ENCODE measurements around the gene TBX3. TPM values are rescaled to one million over a fixed set of nuclear protein-coding genes. Genes with fewer than 3 reads are reported as not detected.

Gene TBX3
- total and polyA plus RNA-seq, 10 of the 15 experiments (the other 5 are each of a cell fraction or from before 2014, with no cell fraction given), result 0.04 to 0.28 (median 0.08) TPM; not detected in 7

DNA sequence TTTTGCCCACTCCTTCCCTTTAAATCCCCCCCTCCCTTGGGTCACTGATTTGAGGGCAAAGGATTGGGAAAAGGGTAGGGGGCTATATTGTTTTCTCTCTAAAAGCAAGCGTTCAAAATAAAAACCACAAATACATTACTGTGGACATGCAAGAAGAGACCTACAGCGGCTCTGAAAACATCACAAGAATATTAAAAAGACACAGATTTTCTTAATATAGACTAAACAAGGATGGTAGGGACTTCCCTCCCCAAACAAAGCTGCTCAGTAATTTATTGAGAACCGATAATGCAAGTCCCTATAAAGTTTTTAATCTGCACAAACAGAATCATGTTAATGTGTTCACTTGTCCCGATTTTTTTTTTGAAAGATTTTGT, 12.9 kb downstream of the TBX3 start:
- Histone ChIP-seq H3K9me3 (replicated peaks; ENCODE audit: control insufficient read depth, insufficient read depth, low read length) (no peaks in the 10 kb centered on the region), H4K20me1 (ENCODE audit: control insufficient read depth, insufficient read depth) (no peaks in the 10 kb centered on the region), H3K27ac (ENCODE audit: control insufficient read depth, insufficient read depth) (no peak overlapping the region), H3K36me3 (ENCODE audit: control insufficient read depth in 2 of 2, insufficient read depth in 2 of 2, low read length in 1 of 2) (no peaks in the 10 kb centered on the region), H3K4me3 (no peak overlapping the region), H3K4me1 (ENCODE audit: control insufficient read depth, insufficient read depth, low read length) (no peaks in the 10 kb centered on the region), H2AFZ (ENCODE audit: control insufficient read depth, low read depth, low read length) (no peak overlapping the region), H3K9ac (ENCODE audit: control insufficient read depth, insufficient read depth, low read length) (no peak overlapping the region), H3K4me2 (ENCODE audit: control insufficient read depth, insufficient read depth) (no peak overlapping the region), H3K79me2 (ENCODE audit: control insufficient read depth, insufficient read depth, low read length) (no peaks in the 10 kb centered on the region), H3K27me3 (replicated peaks in 1 of 2; ENCODE audit: control insufficient read depth in 2 of 2, insufficient read depth in 2 of 2, low read length in 1 of 2) (peaks cover 4% of the 10 kb centered on the region in 2 experiments)
- 8% methylated on average over 4 of the region's 4 CpGs for WGBS (ENCODE audit: insufficient coverage, insufficient replicate concordance, low lambda C conversion rate, missing lambda C conversion rate)
- DNase-seq (ENCODE audit: low read depth, low spot score), result no peak
- RAD21 ChIA-PET (ENCODE audit: unreplicated experiment), result no interaction called here
- SMC1A ChIA-PET (ENCODE audit: uncharacterized antibody, unreplicated experiment), result no interaction called here
- BruUV-seq (replicated peaks), result no TSS peak
- POLR2A ChIA-PET, result no interaction called here
- intact Hi-C loops (cut with micrococcal nuclease; ENCODE audit: unreplicated experiment), result no loop called here
- FAIRE-seq, result no peak
- CTCF ChIA-PET, result interaction anchor here (1.4 kb wide), 1 partner anchor 690 kb away, joined by 4 read pairs; no protein-coding TSS in a partner anchor
- ATAC-seq, result no peak
- in situ Hi-C loops (cut with MboI), result no loop called here
- TF ChIP-seq, protein P1, sequence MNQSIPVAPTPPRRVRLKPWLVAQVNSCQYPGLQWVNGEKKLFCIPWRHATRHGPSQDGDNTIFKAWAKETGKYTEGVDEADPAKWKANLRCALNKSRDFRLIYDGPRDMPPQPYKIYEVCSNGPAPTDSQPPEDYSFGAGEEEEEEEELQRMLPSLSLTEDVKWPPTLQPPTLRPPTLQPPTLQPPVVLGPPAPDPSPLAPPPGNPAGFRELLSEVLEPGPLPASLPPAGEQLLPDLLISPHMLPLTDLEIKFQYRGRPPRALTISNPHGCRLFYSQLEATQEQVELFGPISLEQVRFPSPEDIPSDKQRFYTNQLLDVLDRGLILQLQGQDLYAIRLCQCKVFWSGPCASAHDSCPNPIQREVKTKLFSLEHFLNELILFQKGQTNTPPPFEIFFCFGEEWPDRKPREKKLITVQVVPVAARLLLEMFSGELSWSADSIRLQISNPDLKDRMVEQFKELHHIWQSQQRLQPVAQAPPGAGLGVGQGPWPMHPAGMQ (IDR thresholded peaks at IDR 0.05; ENCODE audit: borderline replicate concordance), result no peak
- TF ChIP-seq ZNF274 (IDR thresholded peaks at IDR 0.05; ENCODE audit: insufficient read depth, insufficient read length) (no peak), RFX5 (IDR thresholded peaks at IDR 0.05; ENCODE audit: low read depth, low read length) (no peak), JUND (IDR thresholded peaks at IDR 0.05; ENCODE audit: low read depth, low read length) (no peak), MTA3 (IDR thresholded peaks at IDR 0.05; ENCODE audit: borderline replicate concordance, low read length) (no peak), CREM (IDR thresholded peaks at IDR 0.05; ENCODE audit: low read depth) (no peak), EP300 (IDR thresholded peaks at IDR 0.05; ENCODE audit: borderline replicate concordance in 1 of 2, control insufficient read depth in 1 of 2, low read depth in 2 of 2, low read length in 2 of 2) (no peak), CBX3 (IDR thresholded peaks at IDR 0.05; ENCODE audit: borderline replicate concordance, low read depth) (no peak), SMC3 (IDR thresholded peaks at IDR 0.05; ENCODE audit: borderline replicate concordance, low read length) (no peak), PML (IDR thresholded peaks at IDR 0.05; ENCODE audit: low read length) (no peak)
- TF ChIP-seq, protein P2, sequence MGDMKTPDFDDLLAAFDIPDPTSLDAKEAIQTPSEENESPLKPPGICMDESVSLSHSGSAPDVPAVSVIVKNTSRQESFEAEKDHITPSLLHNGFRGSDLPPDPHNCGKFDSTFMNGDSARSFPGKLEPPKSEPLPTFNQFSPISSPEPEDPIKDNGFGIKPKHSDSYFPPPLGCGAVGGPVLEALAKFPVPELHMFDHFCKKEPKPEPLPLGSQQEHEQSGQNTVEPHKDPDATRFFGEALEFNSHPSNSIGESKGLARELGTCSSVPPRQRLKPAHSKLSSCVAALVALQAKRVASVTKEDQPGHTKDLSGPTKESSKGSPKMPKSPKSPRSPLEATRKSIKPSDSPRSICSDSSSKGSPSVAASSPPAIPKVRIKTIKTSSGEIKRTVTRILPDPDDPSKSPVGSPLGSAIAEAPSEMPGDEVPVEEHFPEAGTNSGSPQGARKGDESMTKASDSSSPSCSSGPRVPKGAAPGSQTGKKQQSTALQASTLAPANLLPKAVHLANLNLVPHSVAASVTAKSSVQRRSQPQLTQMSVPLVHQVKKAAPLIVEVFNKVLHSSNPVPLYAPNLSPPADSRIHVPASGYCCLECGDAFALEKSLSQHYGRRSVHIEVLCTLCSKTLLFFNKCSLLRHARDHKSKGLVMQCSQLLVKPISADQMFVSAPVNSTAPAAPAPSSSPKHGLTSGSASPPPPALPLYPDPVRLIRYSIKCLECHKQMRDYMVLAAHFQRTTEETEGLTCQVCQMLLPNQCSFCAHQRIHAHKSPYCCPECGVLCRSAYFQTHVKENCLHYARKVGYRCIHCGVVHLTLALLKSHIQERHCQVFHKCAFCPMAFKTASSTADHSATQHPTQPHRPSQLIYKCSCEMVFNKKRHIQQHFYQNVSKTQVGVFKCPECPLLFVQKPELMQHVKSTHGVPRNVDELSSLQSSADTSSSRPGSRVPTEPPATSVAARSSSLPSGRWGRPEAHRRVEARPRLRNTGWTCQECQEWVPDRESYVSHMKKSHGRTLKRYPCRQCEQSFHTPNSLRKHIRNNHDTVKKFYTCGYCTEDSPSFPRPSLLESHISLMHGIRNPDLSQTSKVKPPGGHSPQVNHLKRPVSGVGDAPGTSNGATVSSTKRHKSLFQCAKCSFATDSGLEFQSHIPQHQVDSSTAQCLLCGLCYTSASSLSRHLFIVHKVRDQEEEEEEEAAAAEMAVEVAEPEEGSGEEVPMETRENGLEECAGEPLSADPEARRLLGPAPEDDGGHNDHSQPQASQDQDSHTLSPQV (IDR thresholded peaks at IDR 0.05), result no peak
- TF ChIP-seq, protein P3, sequence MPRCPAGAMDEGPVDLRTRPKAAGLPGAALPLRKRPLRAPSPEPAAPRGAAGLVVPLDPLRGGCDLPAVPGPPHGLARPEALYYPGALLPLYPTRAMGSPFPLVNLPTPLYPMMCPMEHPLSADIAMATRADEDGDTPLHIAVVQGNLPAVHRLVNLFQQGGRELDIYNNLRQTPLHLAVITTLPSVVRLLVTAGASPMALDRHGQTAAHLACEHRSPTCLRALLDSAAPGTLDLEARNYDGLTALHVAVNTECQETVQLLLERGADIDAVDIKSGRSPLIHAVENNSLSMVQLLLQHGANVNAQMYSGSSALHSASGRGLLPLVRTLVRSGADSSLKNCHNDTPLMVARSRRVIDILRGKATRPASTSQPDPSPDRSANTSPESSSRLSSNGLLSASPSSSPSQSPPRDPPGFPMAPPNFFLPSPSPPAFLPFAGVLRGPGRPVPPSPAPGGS (IDR thresholded peaks at IDR 0.05; ENCODE audit: borderline replicate concordance, insufficient read depth, low read depth, low read length, poor library complexity, severe bottlenecking), result no peak
- TF ChIP-seq, protein P4, sequence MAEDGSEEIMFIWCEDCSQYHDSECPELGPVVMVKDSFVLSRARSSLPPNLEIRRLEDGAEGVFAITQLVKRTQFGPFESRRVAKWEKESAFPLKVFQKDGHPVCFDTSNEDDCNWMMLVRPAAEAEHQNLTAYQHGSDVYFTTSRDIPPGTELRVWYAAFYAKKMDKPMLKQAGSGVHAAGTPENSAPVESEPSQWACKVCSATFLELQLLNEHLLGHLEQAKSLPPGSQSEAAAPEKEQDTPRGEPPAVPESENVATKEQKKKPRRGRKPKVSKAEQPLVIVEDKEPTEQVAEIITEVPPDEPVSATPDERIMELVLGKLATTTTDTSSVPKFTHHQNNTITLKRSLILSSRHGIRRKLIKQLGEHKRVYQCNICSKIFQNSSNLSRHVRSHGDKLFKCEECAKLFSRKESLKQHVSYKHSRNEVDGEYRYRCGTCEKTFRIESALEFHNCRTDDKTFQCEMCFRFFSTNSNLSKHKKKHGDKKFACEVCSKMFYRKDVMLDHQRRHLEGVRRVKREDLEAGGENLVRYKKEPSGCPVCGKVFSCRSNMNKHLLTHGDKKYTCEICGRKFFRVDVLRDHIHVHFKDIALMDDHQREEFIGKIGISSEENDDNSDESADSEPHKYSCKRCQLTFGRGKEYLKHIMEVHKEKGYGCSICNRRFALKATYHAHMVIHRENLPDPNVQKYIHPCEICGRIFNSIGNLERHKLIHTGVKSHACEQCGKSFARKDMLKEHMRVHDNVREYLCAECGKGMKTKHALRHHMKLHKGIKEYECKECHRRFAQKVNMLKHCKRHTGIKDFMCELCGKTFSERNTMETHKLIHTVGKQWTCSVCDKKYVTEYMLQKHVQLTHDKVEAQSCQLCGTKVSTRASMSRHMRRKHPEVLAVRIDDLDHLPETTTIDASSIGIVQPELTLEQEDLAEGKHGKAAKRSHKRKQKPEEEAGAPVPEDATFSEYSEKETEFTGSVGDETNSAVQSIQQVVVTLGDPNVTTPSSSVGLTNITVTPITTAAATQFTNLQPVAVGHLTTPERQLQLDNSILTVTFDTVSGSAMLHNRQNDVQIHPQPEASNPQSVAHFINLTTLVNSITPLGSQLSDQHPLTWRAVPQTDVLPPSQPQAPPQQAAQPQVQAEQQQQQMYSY (CRISPR knock-in tag; IDR thresholded peaks at IDR 0.05), result no peak
